Fibroblast of lung (primary cell): Measurements from ENCODE around the gene PFN3. TPM values are rescaled to one million over a fixed set of nuclear protein-coding genes. Genes with fewer than 3 reads are reported as not detected.

ENCODE experiments used
- DNase-seq, 2 donors: peaks; one replicate each; pipeline versions ENCODE4 v3.0.0 to v3.0.0-alpha.2; 2010; ENCODE audit warnings: low read depth in 2 of 2
- H2AFZ ChIP-seq: 2 replicates; pipeline ENCODE4 v1.5.1; 2012; ENCODE audit warnings: low read length, control low read depth, inconsistent platforms
- H3K27ac ChIP-seq: 2 replicates; pipeline ENCODE4 v1.5.1; 2011; ENCODE audit warnings: low read length, control low read depth; ENCODE audit not compliant: insufficient read depth
- H3K27me3 ChIP-seq: 2 replicates; pipeline ENCODE4 v1.5.1; 2011; ENCODE audit warnings: mild to moderate bottlenecking, low read length; ENCODE audit not compliant: control insufficient read depth, insufficient read depth
- H3K36me3 ChIP-seq: 2 replicates; pipeline ENCODE4 v1.5.1; 2011; ENCODE audit warnings: low read length; ENCODE audit not compliant: control insufficient read depth, insufficient read depth
- H3K4me1 ChIP-seq: 2 replicates; pipeline ENCODE4 v1.5.1; 2011; ENCODE audit warnings: low read length; ENCODE audit not compliant: control insufficient read depth, insufficient read depth; ENCODE audit errors: extremely low read depth
- H3K4me2 ChIP-seq: 2 replicates; pipeline ENCODE4 v1.5.1; 2011; ENCODE audit warnings: low read length, control low read depth; ENCODE audit not compliant: insufficient read depth; ENCODE audit errors: extremely low read depth
- H3K4me3 ChIP-seq, 4 experiments: fragments of 200-600 bp in 1 of 4; sonication (generic) in 1 of 4; replicated peaks in 1 of 4; 2 replicates each; pipeline ENCODE4 v1.5.1; 2011 to 2016; ENCODE audit warnings: low read length in 4 of 4, low read depth in 3 of 4, mild to moderate bottlenecking in 3 of 4, control low read depth in 2 of 4, inconsistent platforms in 1 of 4, mixed read lengths in 1 of 4; ENCODE audit not compliant: insufficient read depth in 1 of 4; ENCODE audit errors: control extremely low read depth in 1 of 4
- H3K79me2 ChIP-seq: 2 replicates; pipeline ENCODE4 v1.5.1; 2012; ENCODE audit warnings: mild to moderate bottlenecking, low read length, inconsistent platforms; ENCODE audit not compliant: control insufficient read depth, insufficient read depth
- H3K9ac ChIP-seq: 2 replicates; pipeline ENCODE4 v1.5.1; 2011; ENCODE audit warnings: mild to moderate bottlenecking, low read length, control low read depth; ENCODE audit not compliant: insufficient read depth
- H3K9me3 ChIP-seq: 2 replicates; pipeline ENCODE4 v1.5.1; 2012; ENCODE audit warnings: low read depth, low read length; ENCODE audit not compliant: control insufficient read depth, insufficient read depth
- H4K20me1 ChIP-seq: 2 replicates; pipeline ENCODE4 v1.5.1; 2011; ENCODE audit warnings: low read length; ENCODE audit not compliant: control insufficient read depth, insufficient read depth; ENCODE audit errors: extremely low read depth
- CTCF ChIP-seq, 2 donors: IDR thresholded peaks in 1 of 2; conservative IDR thresholded peaks in 1 of 2; 1 replicate in 1 of 2; 2 replicates in 1 of 2; pipeline ENCODE4 v1.5.1; 2011 to 2012; ENCODE audit warnings: low read length in 2 of 2, control low read depth in 1 of 2, inconsistent platforms in 1 of 2, low read depth in 1 of 2, mild to moderate bottlenecking in 1 of 2
- EZH2 ChIP-seq: IDR thresholded peaks from 2 replicates; pipeline ENCODE4 v1.5.1; 2012; ENCODE audit warnings: low read length, control low read depth, mild to moderate bottlenecking; ENCODE audit errors: missing control alignments
- polyA plus RNA-seq, 2 donors: library from polyadenylated mRNA; depleted of rRNA in 1 of 2; stranded (reverse) in 1 of 2; unstranded in 1 of 2; fragments of >200 nt; gene quantifications; 2 replicates each; pipeline ENCODE4 v1.2.1, GENCODE V29; 2011 to 2012; ENCODE audit warnings: missing spikeins in 1 of 2
- total RNA-seq: library from RNA; depleted of rRNA; stranded (reverse); fragments of >200 nt; gene quantifications from 2 replicates; pipeline ENCODE4 v1.2.1, GENCODE V29; 2014

The PFN3 gene
- total and polyA plus RNA-seq, 2 donors (not counting 1 experiment from before 2014, with no cell fraction given): not detected

GRCh38 chr5:177412603-177413233, 12.3 kb upstream of the PFN3 start:
- H3K4me1 ChIP-seq: no peaks in the 10 kb centered on the region
- no peak overlapping the region for H3K4me3 ChIP-seq
- H3K79me2 ChIP-seq: no peaks in the 10 kb centered on the region
- H2AFZ ChIP-seq: no peak overlapping the region
- DNase-seq: no peak
- no peak overlapping the region for H3K27ac ChIP-seq
- no peak overlapping the region for H3K4me2 ChIP-seq
- no peaks in the 10 kb centered on the region for H4K20me1 ChIP-seq
- H3K9ac ChIP-seq: no peak overlapping the region
- no peak for TF ChIP-seq EZH2
- no peak for TF ChIP-seq CTCF (conservative IDR thresholded peaks at IDR 0.05 in 1 of 2, IDR thresholded peaks at IDR 0.05 in 1 of 2; ENCODE audit: low read depth in 1 of 2, low read length in 2 of 2)
- peaks cover 9% of the 10 kb centered on the region for H3K27me3 ChIP-seq
- no peaks in the 10 kb centered on the region for H3K36me3 ChIP-seq
- no peaks in the 10 kb centered on the region for H3K9me3 ChIP-seq

DNA sequence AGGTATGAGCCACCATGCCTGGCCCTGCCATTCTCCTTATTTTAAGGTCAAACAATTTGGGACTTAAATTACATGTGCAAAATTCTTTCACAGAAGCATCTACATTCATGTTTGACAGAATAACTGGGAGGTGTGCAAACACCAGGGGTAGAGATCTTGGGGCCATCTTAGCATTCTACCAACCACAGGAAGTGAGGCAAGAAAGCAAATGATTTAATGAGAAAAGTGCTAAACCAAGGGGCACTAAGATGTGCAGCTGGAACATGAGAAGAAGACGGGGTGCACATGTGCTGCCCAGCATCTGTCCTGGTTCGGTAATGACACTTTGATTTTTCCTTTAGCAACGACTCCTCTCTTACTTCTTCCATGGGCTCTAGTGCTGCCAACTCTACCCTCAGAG, 10.1 kb upstream of the PFN3 start:
- Histone ChIP-seq H3K27ac (no peak overlapping the region), H3K27me3 (peaks cover 13% of the 10 kb centered on the region), H3K4me3 (no peak overlapping the region), H2AFZ (no peak overlapping the region), H3K79me2 (no peaks in the 10 kb centered on the region), H3K9ac (no peak overlapping the region), H4K20me1 (no peaks in the 10 kb centered on the region), H3K36me3 (no peaks in the 10 kb centered on the region), H3K9me3 (no peaks in the 10 kb centered on the region), H3K4me2 (no peak overlapping the region), H3K4me1 (no peaks in the 10 kb centered on the region)
- DNase-seq: no peak
- no peak for TF ChIP-seq CTCF (conservative IDR thresholded peaks at IDR 0.05 in 1 of 2, IDR thresholded peaks at IDR 0.05 in 1 of 2; ENCODE audit: low read depth in 1 of 2, low read length in 2 of 2)
- no peak for TF ChIP-seq EZH2

GRCh38 chr5:177409043-177409801, 8.8 kb upstream of the PFN3 start, which contains the start of gene F12:
TSS of gene F12 (minus strand) at chr5:177409564. CDS start at chr5:177409527, 37 bp downstream.
- H3K4me1 ChIP-seq: no peaks in the 10 kb centered on the region
- no peaks in the 10 kb centered on the region for H3K36me3 ChIP-seq
- H3K27ac ChIP-seq: no peak within 1 kb of the TSS
- no peak within 1 kb of the TSS for H2AFZ ChIP-seq
- H3K79me2 ChIP-seq: no peaks in the 10 kb centered on the region
- TF ChIP-seq CTCF (conservative IDR thresholded peaks at IDR 0.05 in 1 of 2, IDR thresholded peaks at IDR 0.05 in 1 of 2; ENCODE audit: low read depth in 1 of 2, low read length in 2 of 2): no peak
- no peak for TF ChIP-seq EZH2
- peaks cover 12% of the 10 kb centered on the region for H3K27me3 ChIP-seq
- no peaks in the 10 kb centered on the region for H3K9me3 ChIP-seq
- no peak within 1 kb of the TSS for H3K9ac ChIP-seq
- H4K20me1 ChIP-seq: no peaks in the 10 kb centered on the region
- no peak within 1 kb of the TSS for H3K4me3 ChIP-seq
- DNase-seq: no peak
- no peak within 1 kb of the TSS for H3K4me2 ChIP-seq
